Measurements from ENCODE around the gene CCL23.

CCL23 gene

GRCh38 chr17:35973333-35974260 lies 44.2 kb downstream of the CCL23 start:
- TF ChIP-seq CTCF (IDR thresholded peaks at IDR 0.05; ENCODE audit: low read length) (no peak), EZH2 (IDR thresholded peaks at IDR 0.05; ENCODE audit: borderline replicate concordance, low read length) (no peak)
- H3F3A ChIP-seq (ENCODE audit: insufficient read depth, low read length): no peaks in the 10 kb centered on the region
- no peaks in the 10 kb centered on the region for H3K4me1 ChIP-seq (ENCODE audit: insufficient read depth, low read length, severe bottlenecking)
- H2AFZ ChIP-seq (ENCODE audit: low read length): no peak overlapping the region
- no peaks in the 10 kb centered on the region for H3K9me3 ChIP-seq (ENCODE audit: low read length)
- H3K9ac ChIP-seq (ENCODE audit: low read length): no peak overlapping the region
- H3K36me3 ChIP-seq (ENCODE audit: insufficient read depth, low read length): no peaks in the 10 kb centered on the region
- no peak overlapping the region for H3K4me2 ChIP-seq (ENCODE audit: low read length)
- H3K27ac ChIP-seq (ENCODE audit: low read depth, low read length, poor library complexity, severe bottlenecking): no peak overlapping the region
- H3K27me3 ChIP-seq (ENCODE audit: insufficient read depth, low read length): no peaks in the 10 kb centered on the region
- H3K79me2 ChIP-seq (ENCODE audit: insufficient read depth, low read length): no peaks in the 10 kb centered on the region
- no peak overlapping the region for H3K4me3 ChIP-seq (ENCODE audit: low read depth, low read length, poor library complexity, severe bottlenecking)
- no peaks in the 10 kb centered on the region for H4K20me1 ChIP-seq (ENCODE audit: insufficient read depth, low read length)
- H3K9me2 ChIP-seq (ENCODE audit: low read depth, low read length): no peaks in the 10 kb centered on the region

GRCh38 chr17:35972945-35973332 lies 44.8 kb downstream of the CCL23 start:
- Histone ChIP-seq H3K9me2 (ENCODE audit: low read depth, low read length) (no peaks in the 10 kb centered on the region), H3K27me3 (ENCODE audit: insufficient read depth, low read length) (no peaks in the 10 kb centered on the region), H2AFZ (ENCODE audit: low read length) (no peak overlapping the region), H3K9ac (ENCODE audit: low read length) (no peak overlapping the region), H3K9me3 (ENCODE audit: low read length) (no peaks in the 10 kb centered on the region), H3K4me1 (ENCODE audit: insufficient read depth, low read length, severe bottlenecking) (no peaks in the 10 kb centered on the region), H3K4me3 (ENCODE audit: low read depth, low read length, poor library complexity, severe bottlenecking) (no peak overlapping the region), H4K20me1 (ENCODE audit: insufficient read depth, low read length) (no peaks in the 10 kb centered on the region), H3K4me2 (ENCODE audit: low read length) (no peak overlapping the region), H3K36me3 (ENCODE audit: insufficient read depth, low read length) (no peaks in the 10 kb centered on the region), H3K27ac (ENCODE audit: low read depth, low read length, poor library complexity, severe bottlenecking) (no peak overlapping the region), H3F3A (ENCODE audit: insufficient read depth, low read length) (no peaks in the 10 kb centered on the region), H3K79me2 (ENCODE audit: insufficient read depth, low read length) (no peaks in the 10 kb centered on the region)
- TF ChIP-seq EZH2 (IDR thresholded peaks at IDR 0.05; ENCODE audit: borderline replicate concordance, low read length): no peak
- TF ChIP-seq CTCF (IDR thresholded peaks at IDR 0.05; ENCODE audit: low read length): no peak

DNA sequence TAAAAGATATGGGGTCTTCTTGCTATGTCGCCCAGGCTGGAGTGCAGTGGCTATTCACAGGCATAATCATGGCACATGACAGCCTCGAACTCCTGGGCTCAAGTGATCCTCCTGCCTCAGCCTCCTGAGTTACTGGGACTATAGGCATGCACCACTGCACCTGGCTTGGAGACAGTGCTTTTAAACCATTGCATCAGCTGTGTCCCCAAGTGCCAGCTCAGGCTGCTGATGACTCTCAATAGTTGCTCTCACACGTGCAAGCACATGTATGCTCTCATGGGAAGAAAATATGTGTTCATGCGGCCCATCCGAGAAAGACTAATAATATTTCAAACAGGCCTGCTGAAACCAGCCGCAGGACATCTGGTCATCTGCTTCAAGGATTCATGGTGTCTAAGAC lies 45.2 kb downstream of the CCL23 start:
- H3F3A ChIP-seq (ENCODE audit: insufficient read depth, low read length): no peaks in the 10 kb centered on the region
- H3K27ac ChIP-seq (ENCODE audit: low read depth, low read length, poor library complexity, severe bottlenecking): no peak overlapping the region
- H3K4me3 ChIP-seq (ENCODE audit: low read depth, low read length, poor library complexity, severe bottlenecking): no peak overlapping the region
- no peaks in the 10 kb centered on the region for H3K9me2 ChIP-seq (ENCODE audit: low read depth, low read length)
- H3K4me2 ChIP-seq (ENCODE audit: low read length): no peak overlapping the region
- no peaks in the 10 kb centered on the region for H4K20me1 ChIP-seq (ENCODE audit: insufficient read depth, low read length)
- H3K9ac ChIP-seq (ENCODE audit: low read length): no peak overlapping the region
- no peaks in the 10 kb centered on the region for H3K36me3 ChIP-seq (ENCODE audit: insufficient read depth, low read length)
- H2AFZ ChIP-seq (ENCODE audit: low read length): no peak overlapping the region
- no peaks in the 10 kb centered on the region for H3K9me3 ChIP-seq (ENCODE audit: low read length)
- no peaks in the 10 kb centered on the region for H3K79me2 ChIP-seq (ENCODE audit: insufficient read depth, low read length)
- no peaks in the 10 kb centered on the region for H3K27me3 ChIP-seq (ENCODE audit: insufficient read depth, low read length)
- H3K4me1 ChIP-seq (ENCODE audit: insufficient read depth, low read length, severe bottlenecking): no peaks in the 10 kb centered on the region
- TF ChIP-seq EZH2 (IDR thresholded peaks at IDR 0.05; ENCODE audit: borderline replicate concordance, low read length): no peak
